Activated CD4-positive, alpha-beta memory T cell treated with anti-CD3 and anti-CD28 coated beads, Interleukin-2, amount 10 ng/mL, durations not matched to agents 7 days and 5 days (primary cell): ENCODE results near the gene PIGH. TPM values are rescaled to one million over a fixed set of nuclear protein-coding genes. Genes with fewer than 3 reads are reported as not detected.

Experiments
- CTCF ChIA-PET: fragments of 350-600 bp; sonication (Branson Sonifier 250); formaldehyde crosslinking; loops from one replicate; lab custom pipeline; 2021; ENCODE audit warnings: antibody characterized with exemption, inconsistent platforms; lab: Charles Lee
- POLR2A ChIA-PET: fragments of 350-600 bp; sonication (Branson Sonifier 250); formaldehyde crosslinking; loops from one replicate; lab custom pipeline; 2021; ENCODE audit warnings: antibody characterized with exemption; lab: Charles Lee
- DNase-seq: peaks from one replicate; pipeline ENCODE4 v3.0.0-alpha.2; 2020
- H3K27ac Mint-ChIP-seq: one replicate; pipeline ENCODE4 v1.8.0; 2021; ENCODE audit warnings: mild to moderate bottlenecking, mixed read lengths
- H3K27me3 Mint-ChIP-seq: one replicate; pipeline ENCODE4 v1.8.0; 2021; ENCODE audit warnings: mixed read lengths
- H3K36me3 Mint-ChIP-seq: one replicate; pipeline ENCODE4 v1.8.0; 2021; ENCODE audit warnings: low read depth, mixed read lengths
- H3K4me1 Mint-ChIP-seq: one replicate; pipeline ENCODE4 v1.8.0; 2021; ENCODE audit warnings: mixed read lengths
- H3K4me3 Mint-ChIP-seq: one replicate; pipeline ENCODE4 v1.8.0; 2021; ENCODE audit warnings: mild to moderate bottlenecking, mixed read lengths
- H3K9me3 Mint-ChIP-seq: one replicate; pipeline ENCODE4 v1.8.0; 2021; ENCODE audit warnings: mixed read lengths
- total RNA-seq, 2 experiments: library from RNA; stranded (reverse); gene quantifications; one replicate each; pipeline ENCODE4 v1.2.3, GENCODE V29; 2021

Gene PIGH
- total RNA-seq, 2 experiments from 2014 or later, result 15.7 to 16.4 TPM

GRCh38 chr14:67580336-67581171 lies 19.5 kb downstream of the PIGH start:
- Mint-ChIP-seq H3K4me3 (no peak overlapping the region), H3K4me1 (peaks cover 12% of the 10 kb centered on the region), H3K27ac (no peak overlapping the region), H3K27me3 (no peaks in the 10 kb centered on the region), H3K9me3 (no peaks in the 10 kb centered on the region), H3K36me3 (no peaks in the 10 kb centered on the region)
- CTCF ChIA-PET, result interaction anchor here (0.8 to 5.6 kb wide), 7 partner anchors 9 to 159 kb away, joined by 3 to 25 read pairs (median 8); partner anchors contain the start of gene PIGH
- POLR2A ChIA-PET, result interaction anchor here (0.7 to 1.3 kb wide), 3 partner anchors 9 to 49 kb away, joined by 3 to 4 read pairs (median 3); partner anchors contain the start of gene PIGH
- DNase-seq, result no peak

GRCh38 chr14:67579636-67580035 lies 20.4 kb downstream of the PIGH start:
- H3K27ac Mint-ChIP-seq, result no peak overlapping the region

GRCh38 chr14:67579040-67579439 lies 21.0 kb downstream of the PIGH start:
- H3K36me3 Mint-ChIP-seq, result no peaks in the 10 kb centered on the region
- H3K27ac Mint-ChIP-seq, result no peak overlapping the region
- H3K4me1 Mint-ChIP-seq, result peaks cover 12% of the 10 kb centered on the region
- H3K9me3 Mint-ChIP-seq, result no peaks in the 10 kb centered on the region
- DNase-seq, result no peak
- no peak overlapping the region for H3K4me3 Mint-ChIP-seq
- ChIA-PET POLR2A (no interaction called here), CTCF (interaction anchor here (1.3 to 5.6 kb wide), 5 partner anchors 8 to 152 kb away, joined by 3 to 25 read pairs (median 22); partner anchors contain the start of gene PIGH)
- no peaks in the 10 kb centered on the region for H3K27me3 Mint-ChIP-seq

More at GRCh38 chr14:67579636-67580035, 20.4 kb downstream of the PIGH start:
- ChIA-PET CTCF (interaction anchor here (0.6 to 5.6 kb wide), 4 partner anchors 8 to 157 kb away, joined by 4 to 25 read pairs (median 22); partner anchors contain the start of gene PIGH), POLR2A (interaction anchor here (0.7 kb wide), 1 partner anchor 8 kb away, joined by 3 read pairs; no protein-coding TSS in a partner anchor)
- H3K9me3 Mint-ChIP-seq, result no peaks in the 10 kb centered on the region
- H3K4me3 Mint-ChIP-seq, result no peak overlapping the region
- peaks cover 12% of the 10 kb centered on the region for H3K4me1 Mint-ChIP-seq
- H3K36me3 Mint-ChIP-seq, result no peaks in the 10 kb centered on the region
- DNase-seq, result no peak
- no peaks in the 10 kb centered on the region for H3K27me3 Mint-ChIP-seq

GRCh38 chr14:67577909-67578749 lies 21.9 kb downstream of the PIGH start:
- ChIA-PET CTCF (interaction anchor here (1.3 to 5.6 kb wide), 3 partner anchors 89 to 151 kb away, joined by 3 to 25 read pairs (median 4); no protein-coding TSS in a partner anchor), POLR2A (no interaction called here)
- no peaks in the 10 kb centered on the region for H3K36me3 Mint-ChIP-seq
- no peak for DNase-seq
- H3K9me3 Mint-ChIP-seq, result no peaks in the 10 kb centered on the region
- peaks cover 12% of the 10 kb centered on the region for H3K4me1 Mint-ChIP-seq
- H3K27me3 Mint-ChIP-seq, result no peaks in the 10 kb centered on the region
- no peak overlapping the region for H3K27ac Mint-ChIP-seq
- no peak overlapping the region for H3K4me3 Mint-ChIP-seq

GRCh38 chr14:67577181-67577808 lies 22.8 kb downstream of the PIGH start:
- ChIA-PET CTCF (interaction anchor here (1.8 to 5.6 kb wide), 2 partner anchors 127 to 150 kb away, joined by 4 to 25 read pairs; no protein-coding TSS in a partner anchor), POLR2A (no interaction called here)
- Mint-ChIP-seq H3K4me3 (no peak overlapping the region), H3K36me3 (no peaks in the 10 kb centered on the region), H3K4me1 (peaks cover 12% of the 10 kb centered on the region), H3K27me3 (no peaks in the 10 kb centered on the region), H3K9me3 (no peaks in the 10 kb centered on the region), H3K27ac (no peak overlapping the region)
- no peak for DNase-seq

GRCh38 chr14:67576216-67576955 lies 23.7 kb downstream of the PIGH start:
- Mint-ChIP-seq H3K4me3 (no peak overlapping the region), H3K36me3 (no peaks in the 10 kb centered on the region), H3K4me1 (peaks cover 6% of the 10 kb centered on the region), H3K27ac (no peak overlapping the region), H3K9me3 (no peaks in the 10 kb centered on the region), H3K27me3 (no peaks in the 10 kb centered on the region)
- ChIA-PET POLR2A (no interaction called here), CTCF (interaction anchor here (0.5 to 1.1 kb wide), 2 partner anchors 128 to 1294 kb away, joined by 3 to 7 read pairs; no protein-coding TSS in a partner anchor)
- no peak for DNase-seq

GRCh38 chr14:67575684-67576083 lies 24.4 kb downstream of the PIGH start:
- DNase-seq, result no peak
- CTCF ChIA-PET, result interaction anchor here (0.5 to 1.1 kb wide), 2 partner anchors 128 to 1294 kb away, joined by 3 to 7 read pairs; no protein-coding TSS in a partner anchor
- H3K27me3 Mint-ChIP-seq, result no peaks in the 10 kb centered on the region

GRCh38 chr14:67574806-67575205 lies 25.3 kb downstream of the PIGH start:
- H3K9me3 Mint-ChIP-seq, result no peaks in the 10 kb centered on the region
- no peaks in the 10 kb centered on the region for H3K36me3 Mint-ChIP-seq
- CTCF ChIA-PET, result interaction anchor here (0.7 to 1.1 kb wide), 3 partner anchors 87 to 148 kb away, joined by 3 read pairs; no protein-coding TSS in a partner anchor
- no peak overlapping the region for H3K4me3 Mint-ChIP-seq
- H3K4me1 Mint-ChIP-seq, result no peaks in the 10 kb centered on the region
- DNase-seq, result no peak
- H3K27me3 Mint-ChIP-seq, result no peaks in the 10 kb centered on the region
- no peak overlapping the region for H3K27ac Mint-ChIP-seq
- POLR2A ChIA-PET, result no interaction called here

More at GRCh38 chr14:67575684-67576083, 24.4 kb downstream of the PIGH start:
- Mint-ChIP-seq H3K9me3 (no peaks in the 10 kb centered on the region), H3K4me3 (no peak overlapping the region), H3K36me3 (no peaks in the 10 kb centered on the region), H3K27ac (no peak overlapping the region), H3K4me1 (no peaks in the 10 kb centered on the region)
- POLR2A ChIA-PET, result no interaction called here

- H3K4me3 Mint-ChIP-seq, result no peak overlapping the region
- no peak for DNase-seq
- H3K27ac Mint-ChIP-seq, result no peak overlapping the region
- no peaks in the 10 kb centered on the region for H3K9me3 Mint-ChIP-seq
- H3K27me3 Mint-ChIP-seq, result no peaks in the 10 kb centered on the region
- CTCF ChIA-PET, result interaction anchor here (1.1 kb wide), 2 partner anchors 112 to 148 kb away, joined by 3 read pairs; no protein-coding TSS in a partner anchor
- no peaks in the 10 kb centered on the region for H3K36me3 Mint-ChIP-seq
- H3K4me1 Mint-ChIP-seq, result no peaks in the 10 kb centered on the region
- POLR2A ChIA-PET, result no interaction called here
Measured at GRCh38 chr14:67574156-67574555, 25.9 kb downstream of the PIGH start.

GRCh38 chr14:67573228-67574010 lies 26.6 kb downstream of the PIGH start:
- H3K4me3 Mint-ChIP-seq, result no peak overlapping the region
- no peaks in the 10 kb centered on the region for H3K4me1 Mint-ChIP-seq
- no peak overlapping the region for H3K27ac Mint-ChIP-seq
- DNase-seq, result no peak
- POLR2A ChIA-PET, result no interaction called here
- H3K9me3 Mint-ChIP-seq, result no peaks in the 10 kb centered on the region
- H3K36me3 Mint-ChIP-seq, result no peaks in the 10 kb centered on the region
- CTCF ChIA-PET, result interaction anchor here (1.1 to 4.8 kb wide), 3 partner anchors 46 to 145 kb away, joined by 3 to 137 read pairs (median 42); no protein-coding TSS in a partner anchor
- no peaks in the 10 kb centered on the region for H3K27me3 Mint-ChIP-seq

GRCh38 chr14:67572608-67573007 lies 27.5 kb downstream of the PIGH start:
- Mint-ChIP-seq H3K27ac (no peak overlapping the region), H3K9me3 (no peaks in the 10 kb centered on the region), H3K36me3 (no peaks in the 10 kb centered on the region), H3K27me3 (no peaks in the 10 kb centered on the region), H3K4me1 (no peaks in the 10 kb centered on the region), H3K4me3 (no peak overlapping the region)
- ChIA-PET POLR2A (interaction anchor here (0.8 to 1.5 kb wide), 2 partner anchors 85 to 148 kb away, joined by 3 to 4 read pairs; no protein-coding TSS in a partner anchor), CTCF (interaction anchor here (1.1 to 4.8 kb wide), 8 partner anchors 8 to 195 kb away, joined by 4 to 137 read pairs (median 15); no protein-coding TSS in a partner anchor)
- DNase-seq, result no peak
